ENCODE measurements around the gene STK33.

The STK33 gene

DNA sequence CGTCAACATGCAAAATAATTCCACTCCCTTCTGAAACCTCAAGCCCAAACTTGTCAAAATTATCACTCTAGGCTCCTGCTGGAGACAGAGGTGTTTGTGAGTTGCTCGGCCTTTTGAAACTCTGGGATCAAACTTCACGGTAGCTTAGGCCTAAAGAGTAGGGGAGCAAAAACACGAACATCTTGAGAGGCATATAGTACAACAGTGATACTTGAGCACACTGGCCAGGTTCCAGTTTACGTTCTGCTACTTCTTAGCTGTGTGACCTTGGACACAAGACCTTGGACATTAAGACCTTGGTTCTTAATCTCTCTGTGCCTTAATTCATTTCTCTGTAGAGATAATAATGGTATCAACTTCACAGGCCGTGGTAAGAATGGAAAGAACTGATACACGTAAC is 206.9 kb downstream of the STK33 start:
- TF ChIP-seq EZH2 (IDR thresholded peaks at IDR 0.05; ENCODE audit: borderline replicate concordance, low read length): no peak
- TF ChIP-seq, protein P1, sequence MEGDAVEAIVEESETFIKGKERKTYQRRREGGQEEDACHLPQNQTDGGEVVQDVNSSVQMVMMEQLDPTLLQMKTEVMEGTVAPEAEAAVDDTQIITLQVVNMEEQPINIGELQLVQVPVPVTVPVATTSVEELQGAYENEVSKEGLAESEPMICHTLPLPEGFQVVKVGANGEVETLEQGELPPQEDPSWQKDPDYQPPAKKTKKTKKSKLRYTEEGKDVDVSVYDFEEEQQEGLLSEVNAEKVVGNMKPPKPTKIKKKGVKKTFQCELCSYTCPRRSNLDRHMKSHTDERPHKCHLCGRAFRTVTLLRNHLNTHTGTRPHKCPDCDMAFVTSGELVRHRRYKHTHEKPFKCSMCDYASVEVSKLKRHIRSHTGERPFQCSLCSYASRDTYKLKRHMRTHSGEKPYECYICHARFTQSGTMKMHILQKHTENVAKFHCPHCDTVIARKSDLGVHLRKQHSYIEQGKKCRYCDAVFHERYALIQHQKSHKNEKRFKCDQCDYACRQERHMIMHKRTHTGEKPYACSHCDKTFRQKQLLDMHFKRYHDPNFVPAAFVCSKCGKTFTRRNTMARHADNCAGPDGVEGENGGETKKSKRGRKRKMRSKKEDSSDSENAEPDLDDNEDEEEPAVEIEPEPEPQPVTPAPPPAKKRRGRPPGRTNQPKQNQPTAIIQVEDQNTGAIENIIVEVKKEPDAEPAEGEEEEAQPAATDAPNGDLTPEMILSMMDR (IDR thresholded peaks at IDR 0.05; ENCODE audit: low read length): no peak

DNA sequence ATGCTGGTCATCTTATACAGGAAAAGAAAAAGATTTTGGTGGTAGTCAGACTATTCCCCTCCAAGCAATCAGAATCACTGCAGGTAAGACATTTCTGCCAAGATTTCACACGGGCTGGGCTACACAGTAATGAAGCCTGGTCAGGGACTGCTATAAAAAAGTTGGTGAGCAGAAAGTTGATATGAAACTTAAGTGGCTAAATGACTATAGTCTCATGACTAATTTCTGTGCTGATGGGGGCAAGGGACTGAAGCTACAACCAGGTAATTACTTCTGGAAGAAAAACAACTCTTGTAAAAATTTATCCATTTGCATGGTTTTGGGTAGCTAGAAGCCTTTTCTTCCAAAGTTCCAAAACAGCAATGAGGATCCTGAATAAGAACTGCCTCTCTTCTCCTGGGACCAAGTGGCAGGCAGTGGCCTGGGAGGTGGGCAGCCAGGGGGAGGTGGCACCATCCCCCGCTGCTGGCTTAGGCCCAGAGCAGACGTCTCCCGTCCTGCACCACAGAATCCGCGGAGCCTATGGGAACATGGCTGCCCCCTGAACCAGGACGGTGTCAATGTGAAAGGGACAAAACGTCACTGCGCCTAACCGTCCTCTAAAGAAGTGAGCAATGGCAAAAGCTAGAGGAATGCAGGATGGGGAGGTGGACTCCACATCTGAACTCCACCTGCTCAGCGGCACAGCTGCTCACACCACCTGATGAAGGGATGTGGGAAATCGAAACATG is 207.7 kb downstream of the STK33 start:
- no peaks in the 10 kb centered on the region for H3K9me2 ChIP-seq (ENCODE audit: low read depth, low read length)

More for the DNA sequence above, 206.9 kb downstream of the STK33 start:
- H3K27ac ChIP-seq (ENCODE audit: low read depth, low read length, poor library complexity, severe bottlenecking): no peak overlapping the region
- no peak overlapping the region for H3K9ac ChIP-seq (ENCODE audit: low read length)
- H3K4me3 ChIP-seq (ENCODE audit: low read depth, low read length, poor library complexity, severe bottlenecking): no peak overlapping the region
- no peaks in the 10 kb centered on the region for H3K79me2 ChIP-seq (ENCODE audit: insufficient read depth, low read length)
- no peaks in the 10 kb centered on the region for H3K4me1 ChIP-seq (ENCODE audit: insufficient read depth, low read length, severe bottlenecking)
- no peak overlapping the region for H2AFZ ChIP-seq (ENCODE audit: low read length)
- H3K36me3 ChIP-seq (ENCODE audit: insufficient read depth, low read length): no peaks in the 10 kb centered on the region
- no peak overlapping the region for H3K4me2 ChIP-seq (ENCODE audit: low read length)
- H3K27me3 ChIP-seq (ENCODE audit: insufficient read depth, low read length): no peaks in the 10 kb centered on the region
- H4K20me1 ChIP-seq (ENCODE audit: insufficient read depth, low read length): no peaks in the 10 kb centered on the region
- no peaks in the 10 kb centered on the region for H3F3A ChIP-seq (ENCODE audit: insufficient read depth, low read length)
- H3K9me2 ChIP-seq (ENCODE audit: low read depth, low read length): no peaks in the 10 kb centered on the region
- H3K9me3 ChIP-seq (ENCODE audit: low read length): no peaks in the 10 kb centered on the region

DNA sequence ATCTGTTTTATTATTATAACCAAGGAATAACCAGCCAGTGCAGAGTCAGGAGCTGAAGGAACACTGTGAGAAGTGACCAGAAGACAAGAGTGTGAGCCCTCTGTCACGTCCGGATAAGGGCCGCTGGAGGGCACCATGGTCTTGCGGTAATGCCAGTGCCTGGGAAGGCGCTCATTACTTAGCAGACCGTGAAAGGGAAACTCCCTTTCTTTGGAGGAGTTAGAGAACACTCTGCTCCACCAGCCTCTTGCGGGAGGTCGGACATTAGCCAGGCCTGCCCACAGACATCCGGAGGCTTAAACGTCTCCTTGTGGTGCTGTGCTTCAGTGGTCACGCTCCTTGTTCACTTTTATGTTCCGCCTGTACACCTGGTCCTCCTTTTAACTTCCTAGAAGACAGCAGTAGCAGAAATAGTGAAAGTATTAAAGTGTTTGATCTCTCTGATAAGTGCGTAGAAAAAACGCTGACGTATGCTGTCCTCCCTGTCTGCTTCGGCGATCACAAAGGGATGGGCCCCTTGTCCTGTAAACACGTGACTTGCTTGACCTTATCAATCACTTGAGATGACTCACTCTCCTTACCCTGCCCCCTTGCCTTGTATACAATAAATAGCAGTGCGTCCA is 209.7 kb downstream of the STK33 start:
- Histone ChIP-seq H3K27me3 (ENCODE audit: insufficient read depth, low read length) (no peaks in the 10 kb centered on the region; the same call in 1 of the 2 replicates), H3K9me2 (ENCODE audit: low read depth, low read length) (no peaks in the 10 kb centered on the region), H3K9ac (ENCODE audit: low read length) (no peak overlapping the region), H3K27ac (ENCODE audit: low read depth, low read length, poor library complexity, severe bottlenecking) (no peak overlapping the region), H3K79me2 (ENCODE audit: insufficient read depth, low read length) (no peaks in the 10 kb centered on the region), H3K4me2 (ENCODE audit: low read length) (no peak overlapping the region), H3F3A (ENCODE audit: insufficient read depth, low read length) (no peaks in the 10 kb centered on the region), H4K20me1 (ENCODE audit: insufficient read depth, low read length) (no peaks in the 10 kb centered on the region), H3K4me1 (ENCODE audit: insufficient read depth, low read length, severe bottlenecking) (no peaks in the 10 kb centered on the region), H3K4me3 (ENCODE audit: low read depth, low read length, poor library complexity, severe bottlenecking) (no peak overlapping the region), H2AFZ (ENCODE audit: low read length) (no peak overlapping the region), H3K36me3 (ENCODE audit: insufficient read depth, low read length) (no peaks in the 10 kb centered on the region), H3K9me3 (ENCODE audit: low read length) (no peaks in the 10 kb centered on the region)
- no peak for TF ChIP-seq EZH2 (IDR thresholded peaks at IDR 0.05; ENCODE audit: borderline replicate concordance, low read length)
- TF ChIP-seq, protein P1 (IDR thresholded peaks at IDR 0.05; ENCODE audit: low read length): no peak

More for the DNA sequence above, 207.7 kb downstream of the STK33 start:
- no peak overlapping the region for H3K27ac ChIP-seq (ENCODE audit: low read depth, low read length, poor library complexity, severe bottlenecking)
- TF ChIP-seq, protein P1 (IDR thresholded peaks at IDR 0.05; ENCODE audit: low read length): no peak
- no peak for TF ChIP-seq EZH2 (IDR thresholded peaks at IDR 0.05; ENCODE audit: borderline replicate concordance, low read length)
- H3F3A ChIP-seq (ENCODE audit: insufficient read depth, low read length): no peaks in the 10 kb centered on the region
- no peaks in the 10 kb centered on the region for H4K20me1 ChIP-seq (ENCODE audit: insufficient read depth, low read length)
- no peaks in the 10 kb centered on the region for H3K9me3 ChIP-seq (ENCODE audit: low read length)
- H3K9ac ChIP-seq (ENCODE audit: low read length): no peak overlapping the region
- H3K36me3 ChIP-seq (ENCODE audit: insufficient read depth, low read length): no peaks in the 10 kb centered on the region
- H3K27me3 ChIP-seq (ENCODE audit: insufficient read depth, low read length): no peaks in the 10 kb centered on the region; the same call in 1 of the 2 replicates
- H3K4me1 ChIP-seq (ENCODE audit: insufficient read depth, low read length, severe bottlenecking): no peaks in the 10 kb centered on the region
- H3K4me2 ChIP-seq (ENCODE audit: low read length): no peak overlapping the region
- H3K4me3 ChIP-seq (ENCODE audit: low read depth, low read length, poor library complexity, severe bottlenecking): no peak overlapping the region
- no peaks in the 10 kb centered on the region for H3K79me2 ChIP-seq (ENCODE audit: insufficient read depth, low read length)
- H2AFZ ChIP-seq (ENCODE audit: low read length): no peak overlapping the region
